GM12872 (cell line): ENCODE data around the gene BAIAP3.

Experiments used
- TF ChIP-seq, protein P1 (sequence below): IDR thresholded peaks from 3 replicates; pipeline ENCODE4 v1.5.1; 2011; ENCODE audit warnings: low read depth, mild to moderate bottlenecking, low read length, moderate library complexity; ENCODE audit not compliant: insufficient read depth

The BAIAP3 gene

DNA sequence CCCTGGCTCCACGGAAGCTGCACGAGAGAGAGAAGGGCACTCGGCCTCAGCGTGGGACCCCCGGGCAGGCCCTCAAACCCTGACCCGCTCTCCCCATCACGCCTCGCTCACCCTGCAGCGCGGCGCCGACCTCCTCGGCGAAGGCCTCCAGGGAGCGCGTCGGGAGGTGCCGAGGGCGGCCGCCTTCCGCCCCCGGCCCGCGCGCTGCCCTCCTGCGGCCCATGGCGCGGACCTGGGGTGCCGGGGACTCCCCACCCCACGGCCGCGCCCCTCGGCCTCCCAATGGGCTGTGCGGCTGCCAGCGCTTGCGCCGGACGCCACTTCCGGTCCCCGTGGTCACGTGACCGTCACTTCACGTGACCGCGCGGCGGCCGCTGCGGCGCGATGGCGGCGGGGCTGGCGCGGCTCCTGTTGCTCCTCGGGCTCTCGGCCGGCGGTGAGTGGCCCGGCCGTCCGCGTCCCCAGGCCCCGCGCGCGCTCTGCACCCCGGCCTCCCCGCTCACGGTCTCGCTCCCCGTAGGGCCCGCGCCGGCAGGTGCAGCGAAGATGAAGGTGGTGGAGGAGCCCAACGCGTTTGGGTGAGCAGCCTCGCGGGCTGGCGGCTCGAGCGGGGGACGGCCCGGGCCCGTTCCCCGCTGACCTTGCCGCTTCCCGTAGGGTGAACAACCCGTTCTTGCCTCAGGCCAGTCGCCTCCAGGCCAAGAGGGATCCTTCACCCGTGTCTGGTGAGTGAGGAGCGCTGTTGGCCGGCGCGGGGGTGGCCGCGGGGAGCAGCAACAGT is 18.3 kb downstream of the BAIAP3 start, which contains the start of the genes GNPTG and TSR3:
Gene GNPTG, plus strand, starts transcription at position 350 of the 781 bp plus-strand sequence. Its CDS starts 35 bp downstream, at position 385.
Gene TSR3, minus strand, starts transcription at position 297 of the 781 bp plus-strand sequence. Its CDS starts 74 bp downstream, at position 223.
- TF ChIP-seq, protein P1, sequence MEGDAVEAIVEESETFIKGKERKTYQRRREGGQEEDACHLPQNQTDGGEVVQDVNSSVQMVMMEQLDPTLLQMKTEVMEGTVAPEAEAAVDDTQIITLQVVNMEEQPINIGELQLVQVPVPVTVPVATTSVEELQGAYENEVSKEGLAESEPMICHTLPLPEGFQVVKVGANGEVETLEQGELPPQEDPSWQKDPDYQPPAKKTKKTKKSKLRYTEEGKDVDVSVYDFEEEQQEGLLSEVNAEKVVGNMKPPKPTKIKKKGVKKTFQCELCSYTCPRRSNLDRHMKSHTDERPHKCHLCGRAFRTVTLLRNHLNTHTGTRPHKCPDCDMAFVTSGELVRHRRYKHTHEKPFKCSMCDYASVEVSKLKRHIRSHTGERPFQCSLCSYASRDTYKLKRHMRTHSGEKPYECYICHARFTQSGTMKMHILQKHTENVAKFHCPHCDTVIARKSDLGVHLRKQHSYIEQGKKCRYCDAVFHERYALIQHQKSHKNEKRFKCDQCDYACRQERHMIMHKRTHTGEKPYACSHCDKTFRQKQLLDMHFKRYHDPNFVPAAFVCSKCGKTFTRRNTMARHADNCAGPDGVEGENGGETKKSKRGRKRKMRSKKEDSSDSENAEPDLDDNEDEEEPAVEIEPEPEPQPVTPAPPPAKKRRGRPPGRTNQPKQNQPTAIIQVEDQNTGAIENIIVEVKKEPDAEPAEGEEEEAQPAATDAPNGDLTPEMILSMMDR, result no peak

- TF ChIP-seq, protein P1, result no peak
These were observed 21.5 kb downstream of the BAIAP3 start for GRCh38 chr16:1354815-1355540.

GRCh38 chr16:1355591-1355990 is 22.1 kb downstream of the BAIAP3 start:
- TF ChIP-seq, protein P1, result no peak

GRCh38 chr16:1356061-1356900 is 22.8 kb downstream of the BAIAP3 start:
- TF ChIP-seq, protein P1, result no peak

- TF ChIP-seq, protein P1, result no peak
These were observed 24.6 kb downstream of the BAIAP3 start for GRCh38 chr16:1357906-1358566.

GRCh38 chr16:1361685-1362360 is 28.4 kb downstream of the BAIAP3 start:
- TF ChIP-seq, protein P1, result no peak
